Measurements from ENCODE around the gene MAP2. TPM values are rescaled to one million over a fixed set of nuclear protein-coding genes. Genes with fewer than 3 reads are reported as not detected.

MAP2 gene
- 0.54 TPM for polyA plus RNA-seq (2013, experiment 1 of 2)
- 0.66 TPM for polyA plus RNA-seq (2013, experiment 2 of 2)

GRCh38 chr2:209423562-209424198 is at the start of gene MAP2:
TSS of gene MAP2 (plus strand) at chr2:209424047. CDS start at chr2:209653171, 229,124 bp downstream.
- Histone ChIP-seq H4K8ac (ENCODE audit: low read length) (peak within 1 kb of the TSS; percentile 30), H2AFZ (ENCODE audit: low read depth, low read length) (peak within 1 kb of the TSS; percentile 85), H3K79me1 (replicated peaks; ENCODE audit: low read length, poor library complexity, severe bottlenecking) (no peaks in the 10 kb centered on the region), H3K9me3 (ENCODE audit: control insufficient read depth, low read length) (no peaks in the 10 kb centered on the region), H3K27ac (ENCODE audit: low read length, poor library complexity, severe bottlenecking) (no peak within 1 kb of the TSS), H2BK12ac (ENCODE audit: low read length in 2 of 2) (no peak within 1 kb of the TSS), H3K9ac (ENCODE audit: low read length) (peak within 1 kb of the TSS; percentile 67), H3K4me3 (ENCODE audit: insufficient read depth in 1 of 2, low read depth in 1 of 2, low read length in 2 of 2) (peak within 1 kb of the TSS; percentile 65 to 85), H3K4me2 (ENCODE audit: low read length, poor library complexity, severe bottlenecking) (peak within 1 kb of the TSS; percentile 94), H3K4me1 (ENCODE audit: control insufficient read depth, insufficient read depth, low read depth, low read length) (peaks cover 7% of the 10 kb centered on the region), H3K36me3 (ENCODE audit: control insufficient read depth in 1 of 2, insufficient read depth in 2 of 2, low read depth in 1 of 2, low read length in 2 of 2) (no peaks in the 10 kb centered on the region), H2BK15ac (ENCODE audit: low read depth, poor library complexity, severe bottlenecking) (no peak within 1 kb of the TSS), H3K4ac (ENCODE audit: low read depth in 1 of 2, low read length in 2 of 2) (no peak within 1 kb of the TSS), H3K27me3 (ENCODE audit: control insufficient read depth in 1 of 2, insufficient read depth in 1 of 2, low read length in 2 of 2) (peaks cover 0 to 7% of the 10 kb centered on the region in 2 experiments), H4K91ac (ENCODE audit: low read length) (no peak within 1 kb of the TSS), H2BK5ac (ENCODE audit: low read depth, low read length, poor library complexity, severe bottlenecking) (no peak within 1 kb of the TSS), H2BK120ac (ENCODE audit: low read depth, low read length) (no peak within 1 kb of the TSS), H2AK5ac (ENCODE audit: low read length, severe bottlenecking) (no peak within 1 kb of the TSS), H3K14ac (ENCODE audit: low read length in 2 of 2) (peak within 1 kb of the TSS in 1 of 2 experiments; percentile 82), H3K23ac (ENCODE audit: low read length in 2 of 2) (no peak within 1 kb of the TSS), H3K18ac (ENCODE audit: low read depth in 1 of 2, low read length in 2 of 2) (peak within 1 kb of the TSS in 1 of 2 experiments; percentile 0)
- DNase-seq = peak; percentile 68
- WGBS = 12% methylated on average over 22 of the region's 57 CpGs

DNA sequence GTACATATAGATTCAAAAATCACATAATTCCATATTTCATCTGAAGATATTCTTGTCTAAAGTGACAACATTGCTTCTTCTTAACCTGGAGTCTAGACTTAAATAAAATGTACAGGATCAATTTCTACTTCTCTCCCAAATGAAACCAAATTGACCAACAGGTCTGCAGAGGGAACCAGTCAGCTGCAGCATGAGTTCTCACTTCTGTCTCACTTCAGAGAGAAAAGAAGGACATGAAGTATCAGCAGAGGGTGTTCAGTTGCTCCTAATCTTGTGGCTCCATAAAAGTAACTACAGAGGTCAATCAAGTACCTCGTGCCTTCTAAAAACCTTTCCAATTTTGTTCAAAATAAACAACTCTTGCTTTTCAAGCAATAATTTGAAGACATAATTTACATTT is 47.2 kb upstream of the MAP2 start:
- Histone ChIP-seq H4K91ac (ENCODE audit: low read length) (no peak overlapping the region), H3K14ac (ENCODE audit: low read length in 2 of 2) (no peak overlapping the region), H3K4me1 (ENCODE audit: control insufficient read depth, insufficient read depth, low read depth, low read length) (no peaks in the 10 kb centered on the region), H3K4ac (ENCODE audit: low read depth in 1 of 2, low read length in 2 of 2) (no peak overlapping the region), H3K18ac (ENCODE audit: low read depth in 1 of 2, low read length in 2 of 2) (no peak overlapping the region), H2BK12ac (ENCODE audit: low read length in 2 of 2) (no peak overlapping the region), H3K36me3 (ENCODE audit: control insufficient read depth in 1 of 2, insufficient read depth in 2 of 2, low read depth in 1 of 2, low read length in 2 of 2) (no peaks in the 10 kb centered on the region), H2AK5ac (ENCODE audit: low read length, severe bottlenecking) (no peak overlapping the region), H3K23ac (ENCODE audit: low read length in 2 of 2) (no peak overlapping the region), H3K9ac (ENCODE audit: low read length) (no peak overlapping the region), H4K8ac (ENCODE audit: low read length) (no peak overlapping the region), H3K27me3 (ENCODE audit: control insufficient read depth in 1 of 2, insufficient read depth in 1 of 2, low read length in 2 of 2) (no peaks in the 10 kb centered on the region), H2BK120ac (ENCODE audit: low read depth, low read length) (no peak overlapping the region), H3K79me1 (replicated peaks; ENCODE audit: low read length, poor library complexity, severe bottlenecking) (no peaks in the 10 kb centered on the region), H3K9me3 (ENCODE audit: control insufficient read depth, low read length) (peaks cover 35% of the 10 kb centered on the region), H3K27ac (ENCODE audit: low read length, poor library complexity, severe bottlenecking) (no peak overlapping the region), H2BK5ac (ENCODE audit: low read depth, low read length, poor library complexity, severe bottlenecking) (no peak overlapping the region), H2AFZ (ENCODE audit: low read depth, low read length) (no peak overlapping the region), H2BK15ac (ENCODE audit: low read depth, poor library complexity, severe bottlenecking) (no peak overlapping the region), H3K4me2 (ENCODE audit: low read length, poor library complexity, severe bottlenecking) (no peak overlapping the region), H3K4me3 (ENCODE audit: insufficient read depth in 1 of 2, low read depth in 1 of 2, low read length in 2 of 2) (no peak overlapping the region)
- no peak for DNase-seq
- no CpG with 5 or more reads among the region's 1 CpG for WGBS

DNA sequence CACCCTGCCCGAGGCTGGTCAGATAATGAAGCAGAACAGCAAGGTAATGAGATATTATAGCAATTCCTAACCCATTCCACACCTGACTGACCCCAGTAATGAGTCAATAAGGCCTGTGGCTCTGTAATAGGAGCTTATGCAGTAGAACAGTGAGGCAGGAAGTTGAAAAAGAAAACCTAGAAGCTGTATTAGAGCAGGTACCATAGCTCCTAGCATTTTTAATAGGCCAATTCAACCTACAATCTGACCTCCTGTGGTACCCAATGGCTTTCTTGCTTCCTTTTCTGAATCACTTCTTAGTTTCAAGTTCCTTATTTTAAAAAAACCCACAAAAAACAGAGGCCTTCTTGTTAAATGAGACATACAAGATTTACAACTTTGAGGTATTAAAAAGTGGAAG is 43.6 kb upstream of the MAP2 start:
- H3K14ac ChIP-seq (ENCODE audit: low read length in 2 of 2) = no peak overlapping the region
- no peak overlapping the region for H3K27ac ChIP-seq (ENCODE audit: low read length, poor library complexity, severe bottlenecking)
- H4K91ac ChIP-seq (ENCODE audit: low read length) = no peak overlapping the region
- H3K9ac ChIP-seq (ENCODE audit: low read length) = no peak overlapping the region
- H2BK5ac ChIP-seq (ENCODE audit: low read depth, low read length, poor library complexity, severe bottlenecking) = no peak overlapping the region
- H2AK5ac ChIP-seq (ENCODE audit: low read length, severe bottlenecking) = no peak overlapping the region
- H2AFZ ChIP-seq (ENCODE audit: low read depth, low read length) = no peak overlapping the region
- no peak overlapping the region for H3K23ac ChIP-seq (ENCODE audit: low read length in 2 of 2)
- no peak overlapping the region for H3K4me3 ChIP-seq (ENCODE audit: insufficient read depth in 1 of 2, low read depth in 1 of 2, low read length in 2 of 2)
- H3K79me1 ChIP-seq (replicated peaks; ENCODE audit: low read length, poor library complexity, severe bottlenecking) = no peaks in the 10 kb centered on the region
- no peak overlapping the region for H3K4me2 ChIP-seq (ENCODE audit: low read length, poor library complexity, severe bottlenecking)
- H2BK15ac ChIP-seq (ENCODE audit: low read depth, poor library complexity, severe bottlenecking) = no peak overlapping the region
- no CpG with 5 or more reads among the region's 1 CpG for WGBS
- H2BK12ac ChIP-seq (ENCODE audit: low read length in 2 of 2) = no peak overlapping the region
- no peak for DNase-seq
- no peak overlapping the region for H3K4ac ChIP-seq (ENCODE audit: low read depth in 1 of 2, low read length in 2 of 2)
- no peaks in the 10 kb centered on the region for H3K27me3 ChIP-seq (ENCODE audit: control insufficient read depth in 1 of 2, insufficient read depth in 1 of 2, low read length in 2 of 2)
- no peak overlapping the region for H3K18ac ChIP-seq (ENCODE audit: low read depth in 1 of 2, low read length in 2 of 2)
- H4K8ac ChIP-seq (ENCODE audit: low read length) = no peak overlapping the region
- H3K4me1 ChIP-seq (ENCODE audit: control insufficient read depth, insufficient read depth, low read depth, low read length) = no peaks in the 10 kb centered on the region
- H3K9me3 ChIP-seq (ENCODE audit: control insufficient read depth, low read length) = peaks cover 32% of the 10 kb centered on the region
- no peaks in the 10 kb centered on the region for H3K36me3 ChIP-seq (ENCODE audit: control insufficient read depth in 1 of 2, insufficient read depth in 2 of 2, low read depth in 1 of 2, low read length in 2 of 2)
- no peak overlapping the region for H2BK120ac ChIP-seq (ENCODE audit: low read depth, low read length)

GRCh38 chr2:209381091-209381490 is 42.8 kb upstream of the MAP2 start:
- no peak overlapping the region for H3K23ac ChIP-seq (ENCODE audit: low read length in 2 of 2)
- no peak overlapping the region for H3K18ac ChIP-seq (ENCODE audit: low read depth in 1 of 2, low read length in 2 of 2)
- H3K14ac ChIP-seq (ENCODE audit: low read length in 2 of 2) = no peak overlapping the region
- H4K8ac ChIP-seq (ENCODE audit: low read length) = no peak overlapping the region
- no peaks in the 10 kb centered on the region for H3K79me1 ChIP-seq (replicated peaks; ENCODE audit: low read length, poor library complexity, severe bottlenecking)
- peaks cover 26% of the 10 kb centered on the region for H3K9me3 ChIP-seq (ENCODE audit: control insufficient read depth, low read length)
- no peak overlapping the region for H2BK5ac ChIP-seq (ENCODE audit: low read depth, low read length, poor library complexity, severe bottlenecking)
- no peak overlapping the region for H3K4me3 ChIP-seq (ENCODE audit: insufficient read depth in 1 of 2, low read depth in 1 of 2, low read length in 2 of 2)
- H4K91ac ChIP-seq (ENCODE audit: low read length) = no peak overlapping the region
- 64% methylated on average over 3 of the region's 3 CpGs for WGBS
- H3K27ac ChIP-seq (ENCODE audit: low read length, poor library complexity, severe bottlenecking) = no peak overlapping the region
- no peak overlapping the region for H2AK5ac ChIP-seq (ENCODE audit: low read length, severe bottlenecking)
- no peak overlapping the region for H2BK120ac ChIP-seq (ENCODE audit: low read depth, low read length)
- no peak overlapping the region for H2BK12ac ChIP-seq (ENCODE audit: low read length in 2 of 2)
- no peak overlapping the region for H2BK15ac ChIP-seq (ENCODE audit: low read depth, poor library complexity, severe bottlenecking)
- no peaks in the 10 kb centered on the region for H3K36me3 ChIP-seq (ENCODE audit: control insufficient read depth in 1 of 2, insufficient read depth in 2 of 2, low read depth in 1 of 2, low read length in 2 of 2)
- H2AFZ ChIP-seq (ENCODE audit: low read depth, low read length) = no peak overlapping the region
- H3K4me2 ChIP-seq (ENCODE audit: low read length, poor library complexity, severe bottlenecking) = no peak overlapping the region
- H3K27me3 ChIP-seq (ENCODE audit: control insufficient read depth in 1 of 2, insufficient read depth in 1 of 2, low read length in 2 of 2) = no peaks in the 10 kb centered on the region
- DNase-seq = no peak
- no peak overlapping the region for H3K4ac ChIP-seq (ENCODE audit: low read depth in 1 of 2, low read length in 2 of 2)
- H3K4me1 ChIP-seq (ENCODE audit: control insufficient read depth, insufficient read depth, low read depth, low read length) = no peaks in the 10 kb centered on the region
- H3K9ac ChIP-seq (ENCODE audit: low read length) = no peak overlapping the region
